GM21717 (cell line): ENCODE measurements around the gene TAPBP.
"Not testable (repeated sequence)": the region's sequence is repeated elsewhere in the genome, so short reads cannot be mapped to it uniquely, and the experiment has no call there.

Source experiments
- ATAC-seq: cut with Tn5 transposase; IDR thresholded peaks from one replicate; pipeline ENCODE4 v1.9.1; 2021; ENCODE audit warnings: mild to moderate bottlenecking, moderate library complexity; ENCODE audit not compliant: unreplicated experiment

Gene TAPBP

GRCh38 chr6:33297956-33298772 is 15.7 kb downstream of the TAPBP start:
- no peak for ATAC-seq

- no peak for ATAC-seq
Measured at GRCh38 chr6:33297406-33297955, 16.4 kb downstream of the TAPBP start.

- ATAC-seq = no peak
Measured at GRCh38 chr6:33296797-33297405, 17.0 kb downstream of the TAPBP start.

GRCh38 chr6:33295621-33296369 is 18.1 kb downstream of the TAPBP start:
- ATAC-seq = no peak

GRCh38 chr6:33294086-33294823 is 19.6 kb downstream of the TAPBP start:
- ATAC-seq = no peak

GRCh38 chr6:33292996-33293682 is 20.7 kb downstream of the TAPBP start:
- ATAC-seq = no peak

GRCh38 chr6:33290459-33290858 is 23.4 kb downstream of the TAPBP start:
- ATAC-seq = no peak

- ATAC-seq = peak; percentile 3
Measured at GRCh38 chr6:33289784-33290315, 24.0 kb downstream of the TAPBP start.

- peak; percentile 65 for ATAC-seq
Measured at GRCh38 chr6:33288921-33289783, 24.7 kb downstream of the TAPBP start, which contains the start of the genes PFDN6 and WDR46. Gene PFDN6, plus strand, starts transcription at chr6:33289601. Its CDS starts 256 bp downstream, at chr6:33289857. Gene WDR46, minus strand, starts transcription at chr6:33289239. Its CDS starts 69 bp downstream, at chr6:33289170.

- no peak for ATAC-seq
Measured at GRCh38 chr6:33288141-33288920, 25.5 kb downstream of the TAPBP start.

GRCh38 chr6:33286946-33287914 is 26.6 kb downstream of the TAPBP start:
- no peak for ATAC-seq

GRCh38 chr6:33285214-33285613 is 28.7 kb downstream of the TAPBP start:
- ATAC-seq = not testable (repeated sequence)

- ATAC-seq = no peak
Measured at GRCh38 chr6:33280539-33280938, 33.3 kb downstream of the TAPBP start.

GRCh38 chr6:33279971-33280511 is 33.8 kb downstream of the TAPBP start:
- no peak for ATAC-seq

GRCh38 chr6:33279257-33279695 is 34.6 kb downstream of the TAPBP start:
- no peak for ATAC-seq

GRCh38 chr6:33278810-33279209 is 35.1 kb downstream of the TAPBP start:
- ATAC-seq = no peak

- no peak for ATAC-seq
Measured at GRCh38 chr6:33278392-33278741, 35.5 kb downstream of the TAPBP start.
